ENCODE measurements around the gene NCMAP. TPM values are rescaled to one million over a fixed set of nuclear protein-coding genes. Genes with fewer than 3 reads are reported as not detected.
"Not testable (repeated sequence)": the region's sequence is repeated elsewhere in the genome, so short reads cannot be mapped to it uniquely, and the experiment has no call there.

NCMAP gene
- total RNA-seq, 2 experiments from 2014 or later = not detected

GRCh38 chr1:24547195-24547594 is 8.7 kb upstream of the NCMAP start:
- H3K4me1 Mint-ChIP-seq = peaks cover 23% of the 10 kb centered on the region
- peaks cover 5% of the 10 kb centered on the region for H3K27me3 Mint-ChIP-seq
- no peaks in the 10 kb centered on the region for H3K9me3 Mint-ChIP-seq
- H3K4me3 Mint-ChIP-seq = no peak overlapping the region
- no peak for DNase-seq
- no peak overlapping the region for H3K27ac Mint-ChIP-seq
- CTCF ChIA-PET = interaction anchor here (0.7 to 1.2 kb wide), 4 partner anchors 10 to 103 kb away, joined by 3 to 4 read pairs (median 4); no protein-coding TSS in a partner anchor
- H3K36me3 Mint-ChIP-seq (ENCODE audit: low read depth) = no peaks in the 10 kb centered on the region
- POLR2A ChIA-PET = no interaction called here

DNA sequence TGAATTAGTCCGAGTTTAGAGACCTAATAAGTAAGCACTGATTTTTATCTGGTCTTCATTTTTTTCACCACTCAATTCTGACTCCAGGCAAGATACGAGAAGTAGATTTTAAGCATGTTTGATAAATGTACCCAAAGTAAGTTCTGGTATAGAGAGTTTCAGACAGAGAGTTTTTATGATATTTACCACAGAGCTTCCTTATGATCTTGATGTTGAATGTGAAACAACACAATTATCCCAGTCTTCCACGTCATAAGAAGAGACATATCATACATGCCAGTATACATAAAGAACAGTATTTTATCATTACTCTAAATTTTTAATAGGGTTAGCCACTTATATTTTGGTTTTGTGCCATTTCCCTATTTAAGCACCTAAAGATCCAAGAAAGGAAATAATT is 7.8 kb upstream of the NCMAP start:
- Mint-ChIP-seq H3K27me3 (peaks cover 6% of the 10 kb centered on the region), H3K36me3 (ENCODE audit: low read depth) (no peaks in the 10 kb centered on the region), H3K4me3 (no peak overlapping the region), H3K4me1 (peaks cover 19% of the 10 kb centered on the region), H3K9me3 (no peaks in the 10 kb centered on the region), H3K27ac (no peak overlapping the region)
- ChIA-PET POLR2A (no interaction called here), CTCF (interaction anchor here (0.6 to 1.2 kb wide), 3 partner anchors 21 to 41 kb away, joined by 3 to 4 read pairs (median 4); no protein-coding TSS in a partner anchor)
- DNase-seq = no peak

- H3K9me3 Mint-ChIP-seq; H3K4me3 Mint-ChIP-seq; H3K36me3 Mint-ChIP-seq (ENCODE audit: low read depth); H3K27ac Mint-ChIP-seq; POLR2A ChIA-PET; DNase-seq: not testable (repeated sequence)
- H3K4me1 Mint-ChIP-seq = peaks cover 18% of the 10 kb centered on the region
- H3K27me3 Mint-ChIP-seq = peaks cover 11% of the 10 kb centered on the region
- CTCF ChIA-PET = interaction anchor here (1.4 kb wide), 1 partner anchor 37 kb away, joined by 3 read pairs; no protein-coding TSS in a partner anchor
These were observed 6.7 kb upstream of the NCMAP start for GRCh38 chr1:24549210-24549609.

DNA sequence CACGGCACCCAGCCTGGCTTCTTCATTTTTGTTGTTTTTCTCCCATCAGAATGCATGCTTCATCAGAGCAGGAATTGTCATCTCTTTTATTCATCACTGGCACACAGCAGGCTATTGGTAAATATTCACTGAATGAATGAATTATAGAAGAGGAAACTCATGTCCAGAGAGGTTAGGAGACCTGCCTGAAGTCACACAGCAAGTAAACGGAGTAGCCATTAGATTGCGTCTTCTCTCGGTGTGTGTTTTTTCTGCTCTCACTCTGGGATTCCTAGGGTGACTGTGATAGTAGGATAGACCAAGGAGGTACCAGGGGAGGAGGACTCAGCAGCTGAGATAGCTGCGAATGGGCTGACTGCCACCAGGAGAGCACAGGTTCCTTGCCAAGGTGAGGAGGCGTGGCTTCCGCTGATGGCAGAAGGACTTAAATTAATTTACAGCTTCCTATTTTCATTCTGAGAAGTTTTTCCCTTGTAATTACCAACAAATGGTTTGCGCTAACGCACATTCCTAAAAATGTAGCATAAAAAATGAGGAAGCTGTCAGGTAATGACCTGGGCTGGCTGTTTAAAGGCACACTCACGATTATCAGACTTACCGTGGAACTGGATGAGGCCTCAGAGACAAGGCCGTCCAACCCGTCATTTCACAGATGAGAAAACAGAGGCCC is 4.5 kb upstream of the NCMAP start:
- Mint-ChIP-seq H3K4me1 (peaks cover 6% of the 10 kb centered on the region), H3K36me3 (ENCODE audit: low read depth) (no peaks in the 10 kb centered on the region), H3K4me3 (no peak overlapping the region), H3K27me3 (peaks cover 26% of the 10 kb centered on the region), H3K27ac (no peak overlapping the region), H3K9me3 (no peaks in the 10 kb centered on the region)
- CTCF ChIA-PET = no interaction called here
- POLR2A ChIA-PET = no interaction called here
- no peak for DNase-seq

DNA sequence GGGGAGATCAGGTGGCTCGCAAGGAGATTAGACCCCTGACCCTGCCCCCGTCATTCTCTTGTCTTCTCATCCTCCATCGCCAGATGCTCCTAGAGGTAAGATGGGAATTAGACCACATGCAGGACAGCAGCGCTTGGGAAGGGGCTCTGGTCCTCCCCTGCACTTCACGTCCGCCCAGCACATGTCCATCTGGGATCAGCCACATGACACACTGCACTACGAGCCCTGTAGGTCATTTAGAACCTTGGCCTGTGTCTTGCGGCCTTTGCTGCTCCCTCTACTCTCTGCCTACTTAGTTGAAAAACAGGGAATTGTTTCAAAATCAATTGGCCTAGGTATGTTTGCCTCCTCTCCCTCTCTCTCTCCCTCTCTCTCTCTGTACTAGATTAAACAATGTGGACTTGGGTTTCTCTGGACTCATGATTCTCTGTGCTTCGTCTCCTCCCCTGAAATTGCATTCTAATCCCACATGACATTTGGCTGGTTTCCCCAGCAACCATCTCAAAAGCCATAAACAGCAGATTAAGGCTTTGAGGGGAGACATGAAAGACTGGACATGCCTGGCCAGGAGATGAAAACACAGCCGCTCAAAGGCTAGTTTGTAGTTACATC is 3.8 kb upstream of the NCMAP start:
- ChIA-PET CTCF (no interaction called here), POLR2A (no interaction called here)
- no peak overlapping the region for H3K4me3 Mint-ChIP-seq

DNA sequence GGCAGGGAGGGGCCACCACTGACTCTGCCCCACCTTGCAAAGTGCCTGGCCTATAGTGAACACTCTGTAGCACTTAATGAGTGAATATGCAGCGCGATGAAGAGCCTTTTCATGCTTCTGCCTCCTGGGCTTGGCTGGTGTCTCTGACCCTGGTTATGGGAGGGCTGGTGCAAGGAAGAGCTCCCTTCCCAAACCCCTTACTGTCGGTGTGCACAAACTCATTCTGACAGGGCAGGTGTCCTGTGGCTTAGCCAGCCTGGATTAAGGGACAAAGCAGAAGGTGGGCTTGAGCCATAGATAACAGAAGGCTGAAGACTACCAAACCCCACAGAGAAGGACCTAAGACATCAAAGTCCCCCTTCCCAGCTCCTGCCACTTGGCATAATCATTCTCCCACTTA is 2.0 kb upstream of the NCMAP start:
- POLR2A ChIA-PET = no interaction called here
- CTCF ChIA-PET = interaction anchor here (1.9 kb wide), 1 partner anchor 12 kb away, joined by 9 read pairs; no protein-coding TSS in a partner anchor
- peaks cover 16% of the 10 kb centered on the region for H3K4me1 Mint-ChIP-seq
- H3K27me3 Mint-ChIP-seq = peaks cover 37% of the 10 kb centered on the region
- no peak overlapping the region for H3K4me3 Mint-ChIP-seq
- H3K9me3 Mint-ChIP-seq = no peaks in the 10 kb centered on the region
- H3K36me3 Mint-ChIP-seq (ENCODE audit: low read depth) = no peaks in the 10 kb centered on the region
- no peak for DNase-seq
- no peak overlapping the region for H3K27ac Mint-ChIP-seq

More for the DNA sequence above, 3.8 kb upstream of the NCMAP start:
- peaks cover 10% of the 10 kb centered on the region for H3K4me1 Mint-ChIP-seq
- H3K27ac Mint-ChIP-seq = no peak overlapping the region
- H3K36me3 Mint-ChIP-seq (ENCODE audit: low read depth) = no peaks in the 10 kb centered on the region
- no peak for DNase-seq
- H3K9me3 Mint-ChIP-seq = no peaks in the 10 kb centered on the region
- H3K27me3 Mint-ChIP-seq = peaks cover 33% of the 10 kb centered on the region

DNA sequence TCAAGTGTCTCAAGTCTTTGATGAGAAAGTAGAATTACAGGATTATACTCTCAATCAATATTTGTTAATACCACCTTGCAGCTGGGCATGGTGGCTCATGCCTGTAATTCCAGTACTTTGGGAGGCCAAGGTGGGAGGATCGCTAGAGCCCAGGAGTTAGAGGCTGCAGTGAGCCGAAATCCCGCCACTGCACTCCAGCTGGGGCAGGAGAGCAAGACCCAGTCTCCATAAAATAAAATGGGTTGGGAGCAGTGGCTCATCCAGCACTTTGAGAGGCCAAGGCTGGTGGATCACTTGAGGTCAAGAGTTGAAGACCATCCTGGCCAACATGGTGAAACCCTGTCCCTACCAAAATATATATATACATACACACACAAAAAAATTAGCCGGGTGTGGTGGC is 1.2 kb upstream of the NCMAP start:
- Mint-ChIP-seq H3K36me3 (ENCODE audit: low read depth) (no peaks in the 10 kb centered on the region), H3K9me3 (no peaks in the 10 kb centered on the region), H3K4me3 (no peak overlapping the region), H3K27me3 (peaks cover 36% of the 10 kb centered on the region), H3K4me1 (peaks cover 18% of the 10 kb centered on the region), H3K27ac (no peak overlapping the region)
- ChIA-PET POLR2A (interaction anchor here (0.6 kb wide), 1 partner anchor 14 kb away, joined by 4 read pairs; no protein-coding TSS in a partner anchor), CTCF (interaction anchor here (1.9 kb wide), 1 partner anchor 13 kb away, joined by 9 read pairs; no protein-coding TSS in a partner anchor)
- DNase-seq = no peak

GRCh38 chr1:24556414-24556795 is 518 bp downstream of the NCMAP start:
- no peak for DNase-seq
- H3K27ac Mint-ChIP-seq = no peak overlapping the region
- H3K27me3 Mint-ChIP-seq = peaks cover 36% of the 10 kb centered on the region
- CTCF ChIA-PET = no interaction called here
- peaks cover 18% of the 10 kb centered on the region for H3K4me1 Mint-ChIP-seq
- no peaks in the 10 kb centered on the region for H3K36me3 Mint-ChIP-seq (ENCODE audit: low read depth)
- no peaks in the 10 kb centered on the region for H3K9me3 Mint-ChIP-seq
- POLR2A ChIA-PET = no interaction called here
- H3K4me3 Mint-ChIP-seq = peak overlapping the region; percentile 19

DNA sequence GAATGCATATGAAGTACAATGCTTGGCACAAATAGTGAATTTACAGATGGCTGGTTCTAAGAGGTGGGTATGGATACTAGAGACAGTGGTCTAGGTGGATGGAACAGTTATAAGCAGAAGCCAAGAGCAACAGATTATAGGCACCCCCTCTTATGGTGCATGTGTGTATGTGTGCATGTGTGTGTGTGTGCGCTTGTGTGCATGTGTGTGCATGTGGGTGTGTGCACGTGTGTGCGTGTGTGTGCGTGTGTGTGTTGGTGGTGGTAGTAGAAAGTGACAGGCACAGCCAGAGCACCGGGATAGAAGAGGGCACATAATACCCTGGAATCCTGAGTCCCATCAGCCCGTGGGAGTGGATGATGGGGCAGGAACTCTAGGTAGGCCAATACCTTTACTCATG is 1.3 kb downstream of the NCMAP start:
- no peaks in the 10 kb centered on the region for H3K36me3 Mint-ChIP-seq (ENCODE audit: low read depth)
- H3K4me3 Mint-ChIP-seq = no peak overlapping the region
- CTCF ChIA-PET = interaction anchor here (1.0 kb wide), 2 partner anchors 10 to 15 kb away, joined by 3 to 4 read pairs; no protein-coding TSS in a partner anchor
- peaks cover 34% of the 10 kb centered on the region for H3K27me3 Mint-ChIP-seq
- DNase-seq = no peak
- H3K9me3 Mint-ChIP-seq = no peaks in the 10 kb centered on the region
- no peak overlapping the region for H3K27ac Mint-ChIP-seq
- peaks cover 18% of the 10 kb centered on the region for H3K4me1 Mint-ChIP-seq
- POLR2A ChIA-PET = no interaction called here

- Mint-ChIP-seq H3K4me3 (no peak overlapping the region), H3K36me3 (ENCODE audit: low read depth) (no peaks in the 10 kb centered on the region), H3K27ac (no peak overlapping the region), H3K4me1 (peaks cover 18% of the 10 kb centered on the region), H3K27me3 (peaks cover 34% of the 10 kb centered on the region), H3K9me3 (no peaks in the 10 kb centered on the region)
- no peak for DNase-seq
- CTCF ChIA-PET = interaction anchor here (0.9 to 1.0 kb wide), 3 partner anchors 10 to 16 kb away, joined by 3 to 4 read pairs (median 3); no protein-coding TSS in a partner anchor
- POLR2A ChIA-PET = no interaction called here
These were observed 1.8 kb downstream of the NCMAP start for GRCh38 chr1:24557711-24558131.

DNA sequence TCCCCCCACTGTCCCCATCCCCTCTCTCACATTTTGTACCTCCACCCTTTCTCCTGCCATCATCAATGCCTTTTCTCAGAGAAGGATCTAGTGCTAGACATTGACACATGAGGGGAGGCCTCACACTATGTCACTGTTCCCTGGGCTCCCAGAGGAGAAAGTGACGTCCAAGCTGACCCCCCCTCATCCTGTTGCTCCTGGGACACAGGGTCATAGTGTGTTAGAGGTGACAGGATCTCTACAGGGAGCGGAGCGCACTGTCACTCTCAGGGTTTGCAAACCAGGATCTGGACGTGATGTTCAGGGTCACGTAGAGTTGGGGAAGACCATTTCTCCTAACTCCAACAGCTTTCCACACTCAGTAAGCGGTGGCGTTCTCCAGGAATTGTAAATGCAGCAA is 2.6 kb downstream of the NCMAP start:
- no peak for DNase-seq
- ChIA-PET POLR2A (no interaction called here), CTCF (interaction anchor here (0.9 to 1.0 kb wide), 2 partner anchors 12 to 16 kb away, joined by 3 read pairs; no protein-coding TSS in a partner anchor)
- H3K9me3 Mint-ChIP-seq = no peaks in the 10 kb centered on the region
- peaks cover 18% of the 10 kb centered on the region for H3K4me1 Mint-ChIP-seq
- H3K4me3 Mint-ChIP-seq = no peak overlapping the region
- peaks cover 35% of the 10 kb centered on the region for H3K27me3 Mint-ChIP-seq
- no peak overlapping the region for H3K27ac Mint-ChIP-seq
- H3K36me3 Mint-ChIP-seq (ENCODE audit: low read depth) = no peaks in the 10 kb centered on the region

- Mint-ChIP-seq H3K4me1 (peaks cover 18% of the 10 kb centered on the region), H3K4me3 (no peak overlapping the region), H3K27me3 (peaks cover 32% of the 10 kb centered on the region), H3K9me3 (no peaks in the 10 kb centered on the region), H3K27ac (no peak overlapping the region), H3K36me3 (ENCODE audit: low read depth) (no peaks in the 10 kb centered on the region)
- ChIA-PET CTCF (interaction anchor here (0.6 kb wide), 1 partner anchor 560 kb away, joined by 3 read pairs; no protein-coding TSS in a partner anchor), POLR2A (no interaction called here)
- DNase-seq = no peak
These were observed 3.3 kb downstream of the NCMAP start for GRCh38 chr1:24558902-24559791.

- ChIA-PET POLR2A (no interaction called here), CTCF (no interaction called here)
- H3K4me3 Mint-ChIP-seq = no peak overlapping the region
These were observed 4.5 kb downstream of the NCMAP start for GRCh38 chr1:24560361-24560760.

More at GRCh38 chr1:24560361-24560760, 4.5 kb downstream of the NCMAP start:
- Mint-ChIP-seq H3K27ac (no peak overlapping the region), H3K27me3 (peaks cover 23% of the 10 kb centered on the region), H3K36me3 (ENCODE audit: low read depth) (no peaks in the 10 kb centered on the region), H3K9me3 (no peaks in the 10 kb centered on the region), H3K4me1 (peaks cover 18% of the 10 kb centered on the region)
- DNase-seq = no peak
